GM12878 (cell line): ENCODE data around the gene JTB. TPM values are rescaled to one million over a fixed set of nuclear protein-coding genes. Genes with fewer than 3 reads are reported as not detected.

Source experiments
- BACH1 ChIP-seq: fragments of 450-650 bp; IDR thresholded peaks from 2 replicates; pipeline ENCODE4 v1.6.1; 2017; ENCODE audit warnings: mild to moderate bottlenecking, borderline replicate concordance
- BCL3 ChIP-seq: IDR thresholded peaks from 2 replicates; pipeline ENCODE4 v1.6.1; 2011; ENCODE audit warnings: borderline replicate concordance, low read depth, mild to moderate bottlenecking, moderate library complexity, low read length; ENCODE audit not compliant: insufficient read depth, poor library complexity, severe bottlenecking
- BHLHE40 ChIP-seq, 2 experiments: fragments of 450-650 bp in 1 of 2; IDR thresholded peaks; 2 replicates each; pipeline ENCODE4 v1.6.1; 2011 to 2017; ENCODE audit warnings: low read depth in 2 of 2, borderline replicate concordance in 1 of 2, improper control_type of control experiment in 1 of 2, low read length in 1 of 2, mild to moderate bottlenecking in 1 of 2
- CBX5 ChIP-seq: sonication (generic); IDR thresholded peaks from 2 replicates; pipeline ENCODE4 v1.6.1; 2016; ENCODE audit warnings: low read depth, moderate library complexity, mild to moderate bottlenecking, inconsistent platforms
- CREB1 ChIP-seq: IDR thresholded peaks from 2 replicates; pipeline ENCODE4 v1.6.1; 2012; ENCODE audit warnings: low read depth, mild to moderate bottlenecking, inconsistent platforms
- EGR1 ChIP-seq, 2 experiments: IDR thresholded peaks; 1 replicate in 1 of 2; 2 replicates in 1 of 2; pipeline ENCODE4 v1.6.1; 2011 to 2012; ENCODE audit warnings: low read depth in 2 of 2, low read length in 2 of 2, borderline replicate concordance in 1 of 2, mild to moderate bottlenecking in 1 of 2, moderate library complexity in 1 of 2
- ESRRA ChIP-seq: IDR thresholded peaks from 2 replicates; pipeline ENCODE4 v1.6.1; 2012; ENCODE audit warnings: mild to moderate bottlenecking, low read length, improper control_type of control experiment
- ETV6 ChIP-seq, 2 experiments: fragments of 450-650 bp in 1 of 2; IDR thresholded peaks in 1 of 2; conservative IDR thresholded peaks in 1 of 2; 2 replicates each; pipeline ENCODE4 v1.6.1; 2014; ENCODE audit warnings: antibody characterized with exemption in 1 of 2, borderline replicate concordance in 1 of 2, low read depth in 1 of 2, mild to moderate bottlenecking in 1 of 2, moderate library complexity in 1 of 2
- HCFC1 ChIP-seq: fragments of 150-350 bp; IDR thresholded peaks from 2 replicates; pipeline ENCODE4 v1.6.1; 2014; ENCODE audit warnings: low read length
- IKZF2 ChIP-seq, 2 experiments: fragments of 450-650 bp; IDR thresholded peaks; 2 replicates each; pipeline ENCODE4 v1.6.1; 2017; ENCODE audit warnings: mild to moderate bottlenecking in 2 of 2, moderate library complexity in 2 of 2
- JUNB ChIP-seq: IDR thresholded peaks from 2 replicates; pipeline ENCODE4 v1.6.1; 2016; ENCODE audit warnings: antibody characterized with exemption, mild to moderate bottlenecking
- KDM1A ChIP-seq: fragments of 200-600 bp; sonication (generic); IDR thresholded peaks from 2 replicates; pipeline ENCODE4 v1.6.1; 2016; ENCODE audit warnings: borderline replicate concordance
- MEF2B ChIP-seq: fragments of 450-650 bp; IDR thresholded peaks from 2 replicates; pipeline ENCODE4 v1.6.1; 2018; ENCODE audit warnings: mild to moderate bottlenecking, moderate library complexity; ENCODE audit not compliant: partially characterized antibody, poor library complexity, severe bottlenecking
- MTA3 ChIP-seq: IDR thresholded peaks from 2 replicates; pipeline ENCODE4 v1.6.1; 2012; ENCODE audit warnings: low read length, inconsistent platforms, borderline replicate concordance
- NBN ChIP-seq: fragments of 450-650 bp; IDR thresholded peaks from 2 replicates; pipeline ENCODE4 v1.6.1; 2016
- PML ChIP-seq: IDR thresholded peaks from 2 replicates; pipeline ENCODE4 v1.6.1; 2012; ENCODE audit warnings: low read length, inconsistent platforms
- POLR2A ChIP-seq: IDR thresholded peaks from 2 replicates; pipeline ENCODE4 v1.6.1; 2011; ENCODE audit warnings: low read depth, mild to moderate bottlenecking, low read length
- POU2F2 ChIP-seq: IDR thresholded peaks from 3 replicates; pipeline ENCODE4 v1.6.1; 2011; ENCODE audit warnings: low read depth, mild to moderate bottlenecking, low read length, borderline replicate concordance
- RAD21 ChIP-seq: IDR thresholded peaks from 2 replicates; pipeline ENCODE4 v1.6.1; 2011; ENCODE audit warnings: mild to moderate bottlenecking, low read depth, low read length, moderate library complexity; ENCODE audit not compliant: insufficient read depth
- RELB ChIP-seq: fragments of 450-650 bp; IDR thresholded peaks from 2 replicates; pipeline ENCODE4 v1.6.1; 2017; ENCODE audit warnings: low read depth, mild to moderate bottlenecking, moderate library complexity
- SMC3 ChIP-seq: IDR thresholded peaks from 2 replicates; pipeline ENCODE4 v1.6.1; 2011; ENCODE audit warnings: low read length, improper control_type of control experiment, borderline replicate concordance
- SPI1 ChIP-seq: IDR thresholded peaks from 2 replicates; pipeline ENCODE4 v1.6.1; 2011; ENCODE audit warnings: low read depth, mild to moderate bottlenecking, low read length, moderate library complexity, borderline replicate concordance; ENCODE audit not compliant: insufficient read depth
- SRF ChIP-seq, 2 experiments: IDR thresholded peaks; 2 replicates each; pipeline ENCODE4 v1.6.1; 2011; ENCODE audit warnings: low read depth in 2 of 2, low read length in 2 of 2, mild to moderate bottlenecking in 1 of 2, moderate library complexity in 1 of 2
- SUZ12 ChIP-seq: fragments of 200-600 bp; sonication (generic); IDR thresholded peaks from one replicate; pipeline ENCODE4 v1.6.1; 2018; ENCODE audit warnings: antibody characterized with exemption, mild to moderate bottlenecking; ENCODE audit not compliant: unreplicated experiment
- TAF1 ChIP-seq: IDR thresholded peaks from 2 replicates; pipeline ENCODE4 v1.6.1; 2011; ENCODE audit warnings: mild to moderate bottlenecking, low read depth, low read length, borderline replicate concordance
- TARDBP ChIP-seq: IDR thresholded peaks from 2 replicates; pipeline ENCODE4 v1.6.1; 2016; ENCODE audit warnings: borderline replicate concordance
- TCF3 ChIP-seq: IDR thresholded peaks from 2 replicates; pipeline ENCODE4 v1.6.1; 2012; ENCODE audit warnings: low read depth, mild to moderate bottlenecking, low read length, borderline replicate concordance; ENCODE audit not compliant: insufficient read depth
- WRNIP1 ChIP-seq: IDR thresholded peaks from 2 replicates; pipeline ENCODE4 v1.6.1; 2011; ENCODE audit warnings: low read depth, low read length, improper control_type of control experiment, borderline replicate concordance
- YY1 ChIP-seq: IDR thresholded peaks from 2 replicates; pipeline ENCODE4 v1.6.1; 2011; ENCODE audit warnings: low read depth, mild to moderate bottlenecking, low read length
- polyA plus RNA-seq, 11 experiments: library from polyadenylated mRNA; depleted of rRNA in 4 of 11; unstranded in 6 of 11; stranded (reverse) in 5 of 11; fragments of >200 nt; fragmentation: Nextera tagmentation in 4 of 11; fragmentation: Illumina TruSeq in 1 of 11; extraction: Ambion mirVana in 4 of 11; extraction: Trizol in 1 of 11; gene quantifications; 1 replicate in 1 of 11; 2 replicates in 10 of 11; pipeline versions ENCODE4 v1.2.1 to v1.2.3, GENCODE V29; 2011 to 2016; ENCODE audit warnings: inconsistent platforms in 2 of 11, missing spikeins in 2 of 11, low read depth in 1 of 11
- total RNA-seq, 4 experiments: library from RNA; depleted of rRNA in 3 of 4; stranded (reverse); fragments of >200 nt in 3 of 4; fragmentation: Illumina TruSeq in 1 of 4; extraction: Trizol in 1 of 4; gene quantifications; 2 replicates each; pipeline versions ENCODE4 v1.2.1 to v1.2.3, GENCODE V29; 2013 to 2021

Gene JTB
- total and polyA plus RNA-seq, 10 of the 15 experiments (the other 5 are each of a cell fraction or from before 2014, with no cell fraction given) = 25.0 to 298 (median 155) TPM

GRCh38 chr1:153946622-153947241 lies 30.7 kb downstream of the JTB start, which contains the start of gene DENND4B (continued):
- peak; percentile 20 for TF ChIP-seq MEF2B
- TF ChIP-seq RAD21 = peak; percentile 65
- TF ChIP-seq CBX5 = no peak
- 0 out of 2 replicates have a peak, but pooled peaks have one; percentile 50 for TF ChIP-seq CREB1
- TF ChIP-seq TCF3 = peak; percentile 51; the same call in 1 of the 2 replicates
- no peak for TF ChIP-seq ESRRA
- TF ChIP-seq SRF (IDR thresholded peaks at IDR 0.05; ENCODE audit: low read depth in 2 of 2, low read length in 2 of 2) = 0 out of 4 replicates have a peak, but pooled peaks of 1 of the 2 experiments have one; percentile 43
- TF ChIP-seq EGR1 (IDR thresholded peaks at IDR 0.05; ENCODE audit: borderline replicate concordance in 1 of 2, low read depth in 2 of 2, low read length in 2 of 2) = peak in 1 of 2 experiments; percentile 51; a peak in 1 of 3 replicates
- TF ChIP-seq SMC3 = peak; percentile 65; the same call in 1 of the 2 replicates
- peak; percentile 33; the same call in 1 of the 3 replicates for TF ChIP-seq POU2F2
- peak; percentile 44; the same call in 1 of the 2 replicates for TF ChIP-seq HCFC1
- peak; percentile 83 for TF ChIP-seq BCL3
- peak; percentile 80 to 87; a peak in 3 of 4 replicates for TF ChIP-seq BHLHE40 (IDR thresholded peaks at IDR 0.05; ENCODE audit: borderline replicate concordance in 1 of 2, low read depth in 2 of 2, low read length in 1 of 2)
- peak; percentile 17; the same call in 1 of the 2 replicates for TF ChIP-seq BACH1
- no peak for TF ChIP-seq SUZ12
- peak; percentile 64 for TF ChIP-seq RELB
- no peak for TF ChIP-seq KDM1A
- peak; percentile 53; the same call in 1 of the 2 replicates for TF ChIP-seq PML
- peak; percentile 82 for TF ChIP-seq SPI1
- TF ChIP-seq ETV6 (conservative IDR thresholded peaks at IDR 0.05 in 1 of 2, IDR thresholded peaks at IDR 0.05 in 1 of 2; ENCODE audit: borderline replicate concordance in 1 of 2, low read depth in 1 of 2) = 0 out of 4 replicates have a peak, but pooled peaks of 1 of the 2 experiments have one; percentile 37
- TF ChIP-seq POLR2A = peak; percentile 41
- TF ChIP-seq YY1 = peak; percentile 73; the same call in 1 of the 2 replicates
- TF ChIP-seq MTA3 = peak; percentile 80; the same call in 1 of the 2 replicates
- peak; percentile 83 to 86 for TF ChIP-seq IKZF2 (IDR thresholded peaks at IDR 0.05)
- no peak for TF ChIP-seq JUNB
- TF ChIP-seq TARDBP = peak; percentile 70; the same call in 1 of the 2 replicates
- peak; percentile 73; the same call in 1 of the 2 replicates for TF ChIP-seq TAF1
- TF ChIP-seq NBN = peak; percentile 59; the same call in 1 of the 2 replicates
- no peak for TF ChIP-seq WRNIP1
- TF ChIP-seq, all 136 proteins: peak for 36
